Karpas-422 (cell line): ENCODE results near the gene CLBA1. TPM values are rescaled to one million over a fixed set of nuclear protein-coding genes. Genes with fewer than 3 reads are reported as not detected.

ENCODE experiments used
- DNase-seq: peaks from one replicate; pipeline ENCODE4 v3.0.0-alpha.2; 2015
- H2AFZ ChIP-seq: fragments of 200-600 bp; sonication (generic); 2 replicates; pipeline ENCODE4 v1.6.1; 2014; ENCODE audit warnings: antibody characterized with exemption, low read length, mixed read lengths
- H3K27ac ChIP-seq: fragments of 200-600 bp; sonication (generic); 2 replicates; pipeline ENCODE4 v1.5.1; 2014; ENCODE audit warnings: mild to moderate bottlenecking, low read length, moderate library complexity
- H3K27me3 ChIP-seq: fragments of 200-600 bp; sonication (generic); 2 replicates; pipeline ENCODE4 v1.6.1; 2014; ENCODE audit warnings: low read length, mixed read lengths
- H3K36me3 ChIP-seq: fragments of 200-600 bp; sonication (generic); 2 replicates; pipeline ENCODE4 v1.6.1; 2014; ENCODE audit warnings: low read length, mixed read lengths; ENCODE audit not compliant: insufficient read depth
- H3K4me1 ChIP-seq: fragments of 200-600 bp; sonication (generic); 2 replicates; pipeline ENCODE4 v1.6.1; 2014; ENCODE audit warnings: mild to moderate bottlenecking, low read length, mixed read lengths
- H3K4me2 ChIP-seq: fragments of 200-600 bp; sonication (generic); 2 replicates; pipeline ENCODE4 v1.6.1; 2014; ENCODE audit warnings: low read length, low read depth, mild to moderate bottlenecking; ENCODE audit not compliant: poor library complexity, severe bottlenecking
- H3K4me3 ChIP-seq: fragments of 200-600 bp; sonication (generic); 2 replicates; pipeline ENCODE4 v1.5.1; 2014; ENCODE audit warnings: mild to moderate bottlenecking, antibody characterized with exemption, low read length, mixed read lengths
- H3K79me2 ChIP-seq: fragments of 200-600 bp; sonication (generic); 2 replicates; pipeline ENCODE4 v1.6.1; 2014; ENCODE audit warnings: mild to moderate bottlenecking, low read length, mixed read lengths
- H3K9ac ChIP-seq: fragments of 200-600 bp; sonication (generic); 2 replicates; pipeline ENCODE4 v1.6.0; 2014; ENCODE audit warnings: low read length
- H3K9me2 ChIP-seq: fragments of 200-600 bp; sonication (generic), shearing (Covaris generic); replicated peaks from 2 replicates; pipeline ENCODE4 v1.6.0; 2014; ENCODE audit warnings: mild to moderate bottlenecking, low read length, moderate library complexity; ENCODE audit not compliant: insufficient read depth
- H3K9me3 ChIP-seq: fragments of 300-700, 200-600 bp; sonication (generic); 2 replicates; pipeline ENCODE4 v1.6.1; 2014; ENCODE audit warnings: low read length, mixed read lengths
- H4K20me1 ChIP-seq: fragments of 200-600 bp; sonication (generic); 2 replicates; pipeline ENCODE4 v1.6.1; 2014; ENCODE audit warnings: mild to moderate bottlenecking, antibody characterized with exemption, low read length, low read depth; ENCODE audit not compliant: insufficient read depth
- total RNA-seq: library from RNA; depleted of rRNA; stranded (reverse); fragments of >200 nt; shearing (Covaris generic); gene quantifications from 2 replicates; pipeline ENCODE4 v1.2.3, GENCODE V29; 2014; ENCODE audit warnings: low replicate concordance

CLBA1 gene
- total RNA-seq, 1 experiment from 2014 or later: 9.4 TPM

DNA sequence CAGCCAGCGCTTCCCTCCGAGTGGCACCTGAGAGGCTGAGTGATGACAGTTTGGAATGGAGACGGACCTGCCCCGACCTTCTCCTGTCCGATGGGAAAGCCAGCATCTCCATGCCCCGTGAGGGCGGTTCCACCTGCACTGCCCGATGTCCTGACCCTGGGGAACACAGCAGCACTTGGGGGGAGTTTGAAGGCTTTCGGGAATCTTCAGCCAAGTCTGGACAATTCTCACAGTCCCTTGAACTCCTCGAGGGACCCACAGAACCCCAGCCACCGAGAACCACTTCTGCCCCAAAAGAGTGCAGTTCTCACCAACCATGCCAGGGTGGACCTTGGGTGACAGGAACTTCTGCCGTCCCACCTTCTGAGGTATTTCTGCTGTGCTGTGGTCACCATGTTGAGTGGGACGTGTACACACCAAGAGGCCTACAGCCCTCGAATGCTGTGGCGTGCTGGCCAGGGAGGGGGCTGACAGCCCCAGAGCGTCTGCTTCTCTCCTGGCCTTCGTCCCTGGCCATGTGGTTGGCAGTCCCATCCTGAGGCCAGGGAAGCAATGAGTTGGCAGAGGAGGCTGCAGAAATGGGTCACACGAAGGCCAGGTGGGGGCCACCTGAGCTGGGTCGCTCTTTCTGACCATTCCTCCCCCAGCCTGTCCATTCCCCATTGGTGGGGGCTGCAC lies 1.0 kb downstream of the CLBA1 start:
- H3K4me3 ChIP-seq: peak overlapping the region; percentile 84
- no peaks in the 10 kb centered on the region for H3K9me2 ChIP-seq
- H4K20me1 ChIP-seq: peaks cover 13% of the 10 kb centered on the region; the same call in 1 of the 2 replicates
- DNase-seq: no peak
- peaks cover 25% of the 10 kb centered on the region for H3K4me1 ChIP-seq
- no peaks in the 10 kb centered on the region for H3K9me3 ChIP-seq
- H3K9ac ChIP-seq: peak overlapping the region; percentile 83
- H2AFZ ChIP-seq: no peak overlapping the region
- H3K27ac ChIP-seq: no peak overlapping the region
- H3K27me3 ChIP-seq: no peaks in the 10 kb centered on the region
- no peaks in the 10 kb centered on the region for H3K79me2 ChIP-seq
- no peaks in the 10 kb centered on the region for H3K36me3 ChIP-seq
- H3K4me2 ChIP-seq: peak overlapping the region; percentile 98

DNA sequence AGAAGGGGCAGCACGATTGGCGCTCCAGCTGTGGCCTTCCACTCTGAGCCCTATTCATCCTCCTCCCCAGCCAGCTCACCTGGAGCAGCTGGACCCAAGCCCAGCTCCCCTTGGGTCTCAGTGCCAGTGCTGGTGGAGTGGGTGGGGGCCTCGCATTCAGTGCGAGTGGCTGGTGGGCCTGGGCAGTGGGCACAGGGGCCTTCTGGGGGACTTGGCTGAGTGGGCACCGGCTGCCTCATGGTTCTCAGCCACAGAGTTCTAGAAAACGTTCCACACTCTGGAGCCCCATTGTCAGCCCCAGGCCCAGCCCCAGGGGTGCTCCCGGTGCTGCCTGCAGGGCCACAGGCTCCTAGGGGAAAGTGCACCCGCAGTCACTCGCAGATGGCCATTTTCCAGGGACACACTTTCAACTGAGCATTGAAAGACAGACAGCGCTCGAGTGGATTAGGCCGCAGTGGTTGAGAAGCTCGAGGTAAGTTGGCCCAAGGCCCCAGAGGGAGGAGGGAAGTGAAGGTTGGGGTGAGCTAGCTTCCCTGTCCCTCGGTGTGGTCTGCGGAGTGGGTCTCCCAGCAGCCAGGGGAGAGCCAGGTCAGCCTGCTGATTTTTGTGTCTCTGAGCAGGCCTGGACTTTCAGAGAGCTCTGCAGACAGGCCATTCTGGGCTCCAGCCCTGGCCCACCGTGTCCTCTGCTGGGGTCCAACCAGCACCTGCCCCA lies 3.8 kb downstream of the CLBA1 start:
- no peak overlapping the region for H3K27ac ChIP-seq
- H3K9me3 ChIP-seq: no peaks in the 10 kb centered on the region
- no peak overlapping the region for H3K4me3 ChIP-seq
- H4K20me1 ChIP-seq: peaks cover 14% of the 10 kb centered on the region; the same call in 1 of the 2 replicates
- peaks cover 12% of the 10 kb centered on the region for H3K4me1 ChIP-seq
- no peaks in the 10 kb centered on the region for H3K79me2 ChIP-seq
- no peak overlapping the region for H3K4me2 ChIP-seq
- H3K36me3 ChIP-seq: no peaks in the 10 kb centered on the region
- H3K9ac ChIP-seq: no peak overlapping the region; the same call in 1 of the 2 replicates
- H3K9me2 ChIP-seq: no peaks in the 10 kb centered on the region
- H2AFZ ChIP-seq: no peak overlapping the region
- no peaks in the 10 kb centered on the region for H3K27me3 ChIP-seq
- DNase-seq: no peak

DNA sequence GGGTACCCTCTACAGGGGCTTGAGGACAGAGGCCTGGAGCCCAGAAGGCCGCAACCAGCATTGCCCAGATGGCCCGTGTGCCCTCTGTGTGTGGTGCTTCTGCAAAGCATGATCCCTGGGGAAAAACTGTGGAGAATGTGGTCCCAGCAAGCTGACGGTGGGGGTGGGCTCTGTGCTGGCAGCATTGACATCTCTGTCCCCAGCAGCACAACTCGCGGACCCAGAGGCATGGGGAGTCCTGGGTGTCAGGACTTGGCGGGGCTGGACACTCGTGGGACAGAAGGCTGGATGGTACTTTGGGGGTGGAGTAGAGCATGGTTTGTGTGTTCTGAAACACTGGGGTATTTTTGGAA lies 4.3 kb downstream of the CLBA1 start:
- H3K79me2 ChIP-seq: no peaks in the 10 kb centered on the region
- no peaks in the 10 kb centered on the region for H3K36me3 ChIP-seq
- H3K4me2 ChIP-seq: no peak overlapping the region
- no peaks in the 10 kb centered on the region for H3K27me3 ChIP-seq
- peaks cover 14% of the 10 kb centered on the region; the same call in 1 of the 2 replicates for H4K20me1 ChIP-seq
- no peaks in the 10 kb centered on the region for H3K9me2 ChIP-seq
- no peak for DNase-seq
- no peaks in the 10 kb centered on the region for H3K9me3 ChIP-seq
- H2AFZ ChIP-seq: no peak overlapping the region
- peak overlapping the region; percentile 5; the same call in 1 of the 2 replicates for H3K9ac ChIP-seq
- H3K4me1 ChIP-seq: peaks cover 12% of the 10 kb centered on the region
- no peak overlapping the region for H3K27ac ChIP-seq
- no peak overlapping the region for H3K4me3 ChIP-seq

DNA sequence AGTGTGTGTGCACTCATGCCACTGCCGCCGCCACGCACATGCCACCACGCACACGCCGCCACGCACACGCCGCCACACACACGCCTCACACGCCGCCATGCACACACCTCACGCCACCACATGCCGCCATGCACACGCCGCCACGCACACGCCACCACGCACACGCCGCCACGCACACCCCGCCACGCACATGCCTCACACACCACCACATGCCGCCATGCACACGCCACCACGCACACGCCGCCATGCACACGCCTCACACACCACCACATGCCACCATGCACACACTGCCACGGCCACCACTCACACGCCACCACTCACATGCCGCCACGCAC lies 6.3 kb downstream of the CLBA1 start:
- H3K79me2 ChIP-seq: no peaks in the 10 kb centered on the region
- no peaks in the 10 kb centered on the region for H3K27me3 ChIP-seq
- H3K36me3 ChIP-seq: no peaks in the 10 kb centered on the region
- peaks cover 9% of the 10 kb centered on the region; the same call in 1 of the 2 replicates for H4K20me1 ChIP-seq
- H3K4me2 ChIP-seq: no peak overlapping the region
- H3K4me3 ChIP-seq: no peak overlapping the region
- no peak overlapping the region for H2AFZ ChIP-seq
- H3K9ac ChIP-seq: no peak overlapping the region
- H3K27ac ChIP-seq: no peak overlapping the region
- no peaks in the 10 kb centered on the region for H3K9me3 ChIP-seq
- DNase-seq: no peak
- H3K4me1 ChIP-seq: peaks cover 4% of the 10 kb centered on the region
- H3K9me2 ChIP-seq: no peaks in the 10 kb centered on the region

DNA sequence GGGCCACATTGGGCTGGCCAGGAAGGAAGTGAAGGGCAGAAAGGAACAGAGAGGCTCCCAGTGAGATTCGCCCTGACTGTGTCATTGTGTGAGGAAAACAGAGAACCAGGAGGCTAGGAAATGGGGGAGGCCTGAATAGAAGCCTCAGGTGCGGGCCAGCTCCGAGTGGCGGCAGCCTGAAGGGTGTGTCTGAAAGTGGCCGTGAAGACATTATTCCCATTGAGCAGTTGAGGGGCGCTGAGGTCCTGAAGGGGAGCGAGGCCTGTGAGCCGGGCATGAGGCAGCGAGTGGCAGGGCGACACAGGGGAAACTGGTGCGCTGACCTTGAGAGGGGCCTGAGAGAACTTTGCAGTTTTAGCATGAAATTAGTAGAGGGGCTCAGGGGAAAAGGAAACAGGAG lies 6.9 kb downstream of the CLBA1 start:
- Histone ChIP-seq H3K27me3 (no peaks in the 10 kb centered on the region), H3K79me2 (no peaks in the 10 kb centered on the region), H3K4me1 (peaks cover 4% of the 10 kb centered on the region), H3K36me3 (no peaks in the 10 kb centered on the region), H2AFZ (no peak overlapping the region), H3K4me2 (no peak overlapping the region), H3K9me3 (no peaks in the 10 kb centered on the region), H3K27ac (no peak overlapping the region), H3K9ac (no peak overlapping the region), H4K20me1 (peaks cover 6% of the 10 kb centered on the region; the same call in 1 of the 2 replicates), H3K9me2 (no peaks in the 10 kb centered on the region), H3K4me3 (no peak overlapping the region)
- DNase-seq: no peak

DNA sequence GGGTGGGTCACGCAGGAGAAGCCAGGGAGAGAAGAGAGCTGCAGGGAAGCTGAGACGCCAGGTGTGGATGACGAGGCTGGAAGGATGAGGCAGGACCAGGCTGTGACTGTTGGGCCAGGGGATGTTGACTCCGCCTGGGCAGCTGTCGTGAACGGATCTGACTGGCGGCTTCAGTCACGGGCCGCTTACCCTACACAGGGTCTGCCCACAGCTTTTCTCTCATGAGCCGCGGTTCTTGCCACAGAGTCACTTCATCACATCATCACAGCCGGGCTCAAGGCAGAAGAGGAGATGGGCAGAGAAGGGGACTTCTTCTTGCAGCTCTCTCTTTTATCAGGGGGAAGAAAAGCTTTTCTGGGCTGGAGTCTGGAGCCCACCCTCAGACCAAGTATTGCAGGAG lies 7.7 kb downstream of the CLBA1 start:
- Histone ChIP-seq H3K79me2 (no peaks in the 10 kb centered on the region), H3K36me3 (no peaks in the 10 kb centered on the region), H3K4me2 (no peak overlapping the region), H4K20me1 (peaks cover 6% of the 10 kb centered on the region; the same call in 1 of the 2 replicates), H3K9me3 (no peaks in the 10 kb centered on the region), H3K27ac (no peak overlapping the region), H3K9me2 (no peaks in the 10 kb centered on the region), H3K27me3 (no peaks in the 10 kb centered on the region), H3K9ac (no peak overlapping the region), H3K4me1 (peaks cover 4% of the 10 kb centered on the region), H2AFZ (no peak overlapping the region), H3K4me3 (no peak overlapping the region)
- no peak for DNase-seq

DNA sequence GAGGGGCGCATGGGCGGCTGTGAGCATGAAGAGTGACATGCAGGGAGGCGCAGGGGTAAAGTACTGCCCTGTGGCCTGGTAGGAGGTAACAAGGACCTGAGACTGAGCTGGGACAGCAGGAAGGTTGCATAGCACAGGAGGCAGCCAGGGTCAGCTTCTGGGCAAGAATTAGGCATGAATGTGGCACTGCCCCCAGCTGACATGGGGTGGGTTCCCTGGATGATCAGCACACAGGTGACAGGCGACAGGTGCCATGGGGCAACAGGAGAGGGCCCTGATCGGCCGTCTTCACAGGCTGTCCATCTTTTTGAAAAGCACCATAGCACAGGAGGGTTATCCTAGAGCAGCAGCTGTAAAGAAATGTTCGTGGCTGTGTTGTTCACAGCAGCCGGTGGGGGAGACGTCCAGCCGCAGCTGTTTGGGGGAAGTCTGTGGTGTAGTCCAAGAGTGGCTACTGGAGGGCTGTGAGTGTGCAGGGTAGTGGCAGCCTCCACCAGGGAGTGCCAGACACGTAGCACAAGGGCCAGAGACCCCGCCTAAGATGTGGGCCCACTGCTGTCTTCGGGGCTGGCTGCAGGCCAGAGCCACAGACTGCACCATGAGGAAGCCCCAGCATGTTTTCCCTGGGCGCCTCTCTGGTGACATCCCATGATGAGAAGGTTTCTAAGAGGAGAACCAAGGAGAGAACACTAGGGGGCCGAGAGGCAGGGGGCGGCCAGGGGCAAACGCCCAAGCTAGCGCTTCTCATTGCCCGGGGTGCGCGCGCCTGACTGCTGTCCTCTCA lies 8.4 kb downstream of the CLBA1 start:
- Histone ChIP-seq H3K9me3 (no peaks in the 10 kb centered on the region), H3K4me3 (no peak overlapping the region), H3K27ac (no peak overlapping the region), H3K36me3 (no peaks in the 10 kb centered on the region), H3K27me3 (no peaks in the 10 kb centered on the region), H4K20me1 (peaks cover 6% of the 10 kb centered on the region; the same call in 1 of the 2 replicates), H3K9ac (no peak overlapping the region), H3K9me2 (no peaks in the 10 kb centered on the region), H3K4me1 (peaks cover 4% of the 10 kb centered on the region), H2AFZ (no peak overlapping the region), H3K79me2 (no peaks in the 10 kb centered on the region), H3K4me2 (no peak overlapping the region)
- DNase-seq: no peak

DNA sequence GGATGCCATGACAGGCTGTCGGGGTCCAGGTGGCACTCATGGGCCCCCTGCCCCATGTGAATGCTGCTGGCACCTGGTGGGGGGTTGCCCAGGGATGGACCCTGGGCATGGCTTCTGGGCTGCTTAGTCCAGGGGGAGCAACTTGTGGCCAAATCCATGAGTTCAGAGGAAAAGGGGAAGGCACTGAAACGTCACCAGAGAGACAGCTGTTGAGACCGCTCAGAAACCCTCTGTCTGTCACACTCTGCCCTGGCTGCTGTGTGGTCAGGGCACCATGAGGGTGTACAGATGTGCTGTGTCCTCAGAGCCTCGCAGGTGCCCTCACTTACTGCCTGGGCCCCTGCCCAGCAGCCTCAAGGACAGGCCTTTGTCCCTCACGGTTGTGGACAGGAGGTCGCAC lies 9.4 kb downstream of the CLBA1 start:
- no peak overlapping the region for H3K27ac ChIP-seq
- DNase-seq: no peak
- H3K9ac ChIP-seq: no peak overlapping the region
- peaks cover 1% of the 10 kb centered on the region for H3K4me1 ChIP-seq
- no peaks in the 10 kb centered on the region for H3K9me3 ChIP-seq
- H3K27me3 ChIP-seq: no peaks in the 10 kb centered on the region
- H3K9me2 ChIP-seq: no peaks in the 10 kb centered on the region
- H3K4me3 ChIP-seq: no peak overlapping the region
- peaks cover 2% of the 10 kb centered on the region; the same call in 1 of the 2 replicates for H3K79me2 ChIP-seq
- H3K4me2 ChIP-seq: no peak overlapping the region
- H4K20me1 ChIP-seq: peaks cover 6% of the 10 kb centered on the region; the same call in 1 of the 2 replicates
- peaks cover 7% of the 10 kb centered on the region for H3K36me3 ChIP-seq
- H2AFZ ChIP-seq: no peak overlapping the region
